ENCODE measurements around the gene ATP11C.

GRCh38 chrX:139972629-139973624 lies 40.1 kb upstream of the ATP11C start:
- TF ChIP-seq EZH2 (IDR thresholded peaks at IDR 0.05; ENCODE audit: low read length), result no peak
- no peak for TF ChIP-seq CTCF (optimal IDR thresholded peaks at IDR 0.05 in 1 of 3, IDR thresholded peaks at IDR 0.05 in 1 of 3, conservative IDR thresholded peaks at IDR 0.05 in 1 of 3; ENCODE audit: extremely low read depth in 1 of 3, insufficient read depth in 2 of 3, low read length in 3 of 3)

Measured in keratinocyte (primary cell).